Mesangial cell (primary cell): ENCODE data around the gene WLS. TPM values are rescaled to one million over a fixed set of nuclear protein-coding genes. Genes with fewer than 3 reads are reported as not detected.

ENCODE experiments used
- total RNA-seq: library from RNA; depleted of rRNA; stranded (reverse); fragments of >200 nt; gene quantifications from 2 replicates; pipeline ENCODE4 v1.2.3, GENCODE V29; 2015

WLS gene
- total RNA-seq: 42.0 and 47.7 TPM in 2 replicates

DNA sequence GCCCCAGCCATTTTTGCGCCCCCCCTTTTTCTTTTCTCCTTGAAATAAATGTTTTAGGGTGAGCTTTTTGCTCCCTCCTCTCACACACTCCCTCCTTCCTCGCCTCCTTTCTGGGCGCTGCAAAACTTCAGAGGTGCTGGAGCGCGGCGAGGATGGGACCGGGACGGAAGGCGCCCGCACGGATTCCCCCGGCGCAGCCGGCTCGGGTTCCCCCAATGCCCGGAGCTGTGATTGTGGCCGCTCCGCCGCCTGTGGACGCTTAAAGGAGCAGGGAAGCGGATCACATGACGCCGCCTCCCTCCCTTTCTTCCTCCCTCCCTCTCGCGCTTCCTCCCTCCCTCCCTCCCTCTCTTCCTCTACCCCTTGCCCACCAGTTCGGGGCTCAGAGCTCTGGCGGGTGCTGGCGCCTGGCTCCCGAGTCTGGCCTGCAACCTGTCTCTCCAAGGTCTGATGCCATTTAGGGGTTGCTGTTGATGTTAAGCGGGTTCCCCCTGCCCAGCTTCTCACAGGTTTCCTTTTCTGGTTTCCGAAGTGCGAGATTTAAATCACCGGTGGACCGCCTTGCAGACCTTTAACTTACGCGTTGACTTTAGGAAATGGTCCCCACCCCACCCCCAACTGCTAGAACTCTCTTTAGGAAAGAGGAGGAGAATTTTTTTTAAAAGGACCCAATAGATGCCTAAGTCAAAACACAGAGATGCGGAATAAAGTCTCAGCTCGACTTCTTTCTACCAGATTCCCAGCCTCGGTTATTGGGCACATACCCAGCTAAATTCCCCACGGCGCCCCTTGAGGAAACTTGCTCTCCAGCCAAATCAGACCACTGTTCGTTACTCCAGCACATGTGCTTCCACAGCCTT is at the start of gene WLS:
Gene WLS, minus strand, starts transcription at position 235 of the 860 bp plus-strand sequence. Its CDS starts 224 bp downstream, at position 11.

Other genes with a start within 250 kb of the WLS start
- 17.6 and 29.0 TPM in 2 replicates for gene DIRAS3, start 181.9 kb downstream of the WLS start, total RNA-seq
- gene RPE65, start 217.4 kb upstream of the WLS start, total RNA-seq: not detected in 2 replicates